NK-92 treated with Interleukin-12 subunit alpha and Interleukin-12 subunit beta, amount 100 ng/mL, for 24 hours (cell line): Measurements from ENCODE around the gene FGF12.
A peak's percentile ranks its signal among the peaks of the same experiment; 100 is the strongest.

ENCODE experiments used
- DNase-seq: peaks from one replicate; lab custom pipeline; 2025; lab: John Stamatoyannopoulos, UW

FGF12 gene

GRCh38 chr3:192258721-192259120 lies 468.6 kb downstream of the FGF12 start:
- no peak for DNase-seq

GRCh38 chr3:192255839-192256238 lies 471.5 kb downstream of the FGF12 start:
- no peak for DNase-seq

GRCh38 chr3:192253138-192253887 lies 474.0 kb downstream of the FGF12 start:
- no peak for DNase-seq

- no peak for DNase-seq
Measured at GRCh38 chr3:192249516-192249915, 477.8 kb downstream of the FGF12 start.

GRCh38 chr3:192246847-192247559 lies 480.3 kb downstream of the FGF12 start:
- DNase-seq = no peak

GRCh38 chr3:192244591-192244990 lies 482.8 kb downstream of the FGF12 start:
- DNase-seq = no peak

GRCh38 chr3:192239956-192240355 lies 487.4 kb downstream of the FGF12 start:
- no peak for DNase-seq

GRCh38 chr3:192237992-192238608 lies 489.2 kb downstream of the FGF12 start:
- DNase-seq = no peak

GRCh38 chr3:192229866-192230265 lies 497.5 kb downstream of the FGF12 start:
- no peak for DNase-seq

- no peak for DNase-seq
Measured at GRCh38 chr3:192224634-192225155, 502.6 kb downstream of the FGF12 start.

- DNase-seq = no peak
Measured at GRCh38 chr3:192223815-192224214, 503.5 kb downstream of the FGF12 start.

- no peak for DNase-seq
Measured at GRCh38 chr3:192220915-192221314, 506.4 kb downstream of the FGF12 start.

GRCh38 chr3:192219926-192220325 lies 507.4 kb downstream of the FGF12 start:
- DNase-seq = no peak

GRCh38 chr3:192216067-192216466 lies 511.3 kb downstream of the FGF12 start:
- DNase-seq = no peak

- DNase-seq = no peak
Measured at GRCh38 chr3:192212979-192213378, 514.4 kb downstream of the FGF12 start.

GRCh38 chr3:192212335-192212734 lies 515.0 kb downstream of the FGF12 start:
- no peak for DNase-seq

- DNase-seq = no peak
Measured at GRCh38 chr3:192207651-192208050, 519.7 kb downstream of the FGF12 start.

- DNase-seq = no peak
Measured at GRCh38 chr3:192207239-192207638, 520.1 kb downstream of the FGF12 start.

- no peak for DNase-seq
Measured at GRCh38 chr3:192194085-192194484, 533.3 kb downstream of the FGF12 start.

GRCh38 chr3:192188218-192188835 lies 539.0 kb downstream of the FGF12 start:
- DNase-seq = peak; percentile 17

GRCh38 chr3:192187485-192188051 lies 539.8 kb downstream of the FGF12 start:
- DNase-seq = no peak

- no peak for DNase-seq
Measured at GRCh38 chr3:192186498-192186897, 540.8 kb downstream of the FGF12 start.
